SK-N-SH (cell line): ENCODE results near the gene PKDCC. TPM values are rescaled to one million over a fixed set of nuclear protein-coding genes. Genes with fewer than 3 reads are reported as not detected.

Experiments
- CHD2 ChIP-seq: fragments of 150-350 bp; IDR thresholded peaks from 2 replicates; pipeline ENCODE4 v1.6.1; 2018; ENCODE audit warnings: low read length; ENCODE audit not compliant: partially characterized antibody
- ELF1 ChIP-seq: IDR thresholded peaks from 2 replicates; pipeline ENCODE4 v1.4.0; 2012
- EP300 ChIP-seq, 2 experiments: IDR thresholded peaks; 2 replicates each; pipeline versions ENCODE4 v1.4.0 to v1.6.1; 2012; ENCODE audit warnings: borderline replicate concordance in 1 of 2, low read depth in 1 of 2, low read length in 1 of 2
- FOXJ3 ChIP-seq: sonication (generic); formaldehyde crosslinking; IDR thresholded peaks from 2 replicates; pipeline ENCODE4 v1.5.1; 2020; ENCODE audit warnings: mild to moderate bottlenecking, missing genetic modification reagents
- GABPA ChIP-seq: IDR thresholded peaks from 2 replicates; pipeline ENCODE4 v1.4.0; 2012; ENCODE audit warnings: low read depth, mild to moderate bottlenecking
- GATA2 ChIP-seq: sonication (generic); formaldehyde crosslinking; IDR thresholded peaks from 2 replicates; pipeline ENCODE4 v1.5.0; 2020; ENCODE audit warnings: mild to moderate bottlenecking, missing genetic modification reagents
- IRF3 ChIP-seq: fragments of 150-350 bp; IDR thresholded peaks from 2 replicates; pipeline ENCODE4 v1.6.1; 2016; ENCODE audit warnings: mild to moderate bottlenecking, low read depth, low read length
- JUND ChIP-seq: IDR thresholded peaks from 2 replicates; pipeline ENCODE4 v1.4.0; 2012
- MEF2A ChIP-seq: IDR thresholded peaks from 2 replicates; pipeline ENCODE4 v1.4.0; 2012; ENCODE audit warnings: low read depth, borderline replicate concordance
- MXI1 ChIP-seq: IDR thresholded peaks from 2 replicates; pipeline ENCODE4 v1.6.1; 2012; ENCODE audit warnings: mild to moderate bottlenecking, low read depth, low read length, improper control_type of control experiment
- PBX3 ChIP-seq: IDR thresholded peaks from 2 replicates; pipeline ENCODE4; 2012
- POLR2AphosphoS5 ChIP-seq: IDR thresholded peaks from 2 replicates; pipeline ENCODE4 v1.6.1; 2012; ENCODE audit warnings: low read depth, low read length
- RAD21 ChIP-seq: IDR thresholded peaks from 2 replicates; pipeline ENCODE4 v1.6.1; 2012; ENCODE audit warnings: mild to moderate bottlenecking, low read length
- REST ChIP-seq: IDR thresholded peaks from 2 replicates; pipeline ENCODE4 v1.6.1; 2012; ENCODE audit warnings: mild to moderate bottlenecking, low read depth, low read length, moderate library complexity
- RFX5 ChIP-seq: IDR thresholded peaks from 2 replicates; pipeline ENCODE4 v1.6.1; 2012; ENCODE audit warnings: mild to moderate bottlenecking, improper control_type of control experiment, low read length
- SMC3 ChIP-seq: IDR thresholded peaks from 2 replicates; pipeline ENCODE4 v1.6.1; 2012; ENCODE audit warnings: low read depth, low read length, improper control_type of control experiment
- TAF1 ChIP-seq: IDR thresholded peaks from 2 replicates; pipeline ENCODE4 v1.6.1; 2012; ENCODE audit warnings: low read depth, mild to moderate bottlenecking, low read length, moderate library complexity, borderline replicate concordance
- TCF12 ChIP-seq: IDR thresholded peaks from 2 replicates; pipeline ENCODE4 v1.4.0; 2012
- TEAD4 ChIP-seq: IDR thresholded peaks from 2 replicates; pipeline ENCODE4 v1.4.0; 2012; ENCODE audit warnings: mild to moderate bottlenecking, borderline replicate concordance; ENCODE audit not compliant: insufficient read depth
- USF1 ChIP-seq: IDR thresholded peaks from 2 replicates; pipeline ENCODE4 v1.4.0; 2012; ENCODE audit warnings: low read depth, borderline replicate concordance
- polyA plus RNA-seq, 3 experiments: library from polyadenylated mRNA; depleted of rRNA; stranded (reverse); fragments of >200 nt; gene quantifications; 2 replicates each; pipeline ENCODE4 v1.2.3, GENCODE V29; 2012

Gene PKDCC
- polyA plus RNA-seq, 1 of the 3 experiments (the other 2 are of a cell fraction), result 16.0 TPM

GRCh38 chr2:42072349-42073118, 24.7 kb downstream of the PKDCC start (continued):
- TF ChIP-seq CHD2, result peak; percentile 80
- TF ChIP-seq TCF12, result no peak
- no peak; the same call in 1 of the 2 replicates for TF ChIP-seq MXI1
- TF ChIP-seq IRF3, result no peak
- no peak for TF ChIP-seq SMC3
- TF ChIP-seq TAF1, result no peak
- no peak for TF ChIP-seq USF1
- no peak for TF ChIP-seq GABPA
- no peak for TF ChIP-seq PBX3
- TF ChIP-seq FOXJ3, result no peak; the same call in 1 of the 2 replicates
- no peak for TF ChIP-seq REST
- no peak for TF ChIP-seq POLR2AphosphoS5
- TF ChIP-seq GATA2 (CRISPR knock-in tag), result 0 out of 2 replicates have a peak, but pooled peaks have one; percentile 5
- no peak for TF ChIP-seq RFX5
- TF ChIP-seq RAD21, result peak; percentile 39
- no peak for TF ChIP-seq MEF2A
- TF ChIP-seq ELF1, result no peak
- no peak for TF ChIP-seq JUND
- TF ChIP-seq TEAD4, result no peak
- TF ChIP-seq EP300 (IDR thresholded peaks at IDR 0.05; ENCODE audit: borderline replicate concordance in 1 of 2, low read depth in 1 of 2, low read length in 1 of 2), result peak in 1 of 2 experiments; percentile 5; a peak in 2 of 4 replicates
- TF ChIP-seq, all 33 proteins: peak for 5
